KOPT-K1 (cell line): Measurements from ENCODE around the gene SPOCK3.
"Not testable (repeated sequence)": the region's sequence is repeated elsewhere in the genome, so short reads cannot be mapped to it uniquely, and the experiment has no call there.

ENCODE experiments used
- H3K27ac ChIP-seq: fragments of 200-600 bp; sonication (generic); 2 replicates; pipeline ENCODE4 v1.5.1; 2016; ENCODE audit warnings: antibody characterized with exemption, mild to moderate bottlenecking, low read depth, low read length; ENCODE audit not compliant: poor library complexity, severe bottlenecking
- H3K36me3 ChIP-seq: fragments of 200-600 bp; sonication (generic); 2 replicates; pipeline ENCODE4 v1.5.1; 2017; ENCODE audit warnings: antibody characterized with exemption, mild to moderate bottlenecking, low read length, moderate library complexity; ENCODE audit not compliant: insufficient read depth
- H3K9me3 ChIP-seq: fragments of 200-600 bp; sonication (generic); 2 replicates; pipeline ENCODE4 v1.5.1; 2017; ENCODE audit warnings: antibody characterized with exemption, low read length, mild to moderate bottlenecking; ENCODE audit not compliant: insufficient read depth, poor library complexity, severe bottlenecking

SPOCK3 gene

GRCh38 chr4:167234316-167234881 lies at the start of gene SPOCK3:
TSS of gene SPOCK3 (minus strand) at chr4:167234494.
- no peaks in the 10 kb centered on the region for H3K9me3 ChIP-seq
- no peak within 1 kb of the TSS for H3K27ac ChIP-seq
- no peaks in the 10 kb centered on the region for H3K36me3 ChIP-seq

GRCh38 chr4:167282171-167282864 lies 48.0 kb upstream of the SPOCK3 start:
- no peaks in the 10 kb centered on the region for H3K9me3 ChIP-seq
- H3K27ac ChIP-seq: no peak overlapping the region
- no peaks in the 10 kb centered on the region for H3K36me3 ChIP-seq

- not testable (repeated sequence) for H3K27ac ChIP-seq, H3K9me3 ChIP-seq
Measured at GRCh38 chr4:167281545-167281944, 47.3 kb upstream of the SPOCK3 start.

GRCh38 chr4:167274351-167274750 lies 40.1 kb upstream of the SPOCK3 start:
- no peaks in the 10 kb centered on the region for H3K9me3 ChIP-seq

More at GRCh38 chr4:167281545-167281944, 47.3 kb upstream of the SPOCK3 start:
- H3K36me3 ChIP-seq: not testable (repeated sequence)

GRCh38 chr4:167265231-167265630 lies 30.9 kb upstream of the SPOCK3 start:
- Histone ChIP-seq H3K27ac (no peak overlapping the region), H3K9me3 (no peaks in the 10 kb centered on the region), H3K36me3 (no peaks in the 10 kb centered on the region)

More at GRCh38 chr4:167274351-167274750, 40.1 kb upstream of the SPOCK3 start:
- no peaks in the 10 kb centered on the region for H3K36me3 ChIP-seq
- no peak overlapping the region for H3K27ac ChIP-seq

GRCh38 chr4:167248271-167248670 lies 14.0 kb upstream of the SPOCK3 start:
- H3K9me3 ChIP-seq: no peaks in the 10 kb centered on the region
- H3K27ac ChIP-seq: no peak overlapping the region
- no peaks in the 10 kb centered on the region for H3K36me3 ChIP-seq

GRCh38 chr4:167239627-167240026 lies 5.3 kb upstream of the SPOCK3 start:
- Histone ChIP-seq H3K27ac (no peak overlapping the region), H3K36me3 (no peaks in the 10 kb centered on the region), H3K9me3 (no peaks in the 10 kb centered on the region)

GRCh38 chr4:167238226-167238625 lies 3.9 kb upstream of the SPOCK3 start:
- Histone ChIP-seq H3K36me3 (no peaks in the 10 kb centered on the region), H3K9me3 (no peaks in the 10 kb centered on the region), H3K27ac (no peak overlapping the region)

- no peaks in the 10 kb centered on the region for H3K9me3 ChIP-seq
- no peaks in the 10 kb centered on the region for H3K36me3 ChIP-seq
- H3K27ac ChIP-seq: no peak overlapping the region
Measured at GRCh38 chr4:167233685-167234315, 494 bp downstream of the SPOCK3 start.

GRCh38 chr4:167232805-167233684 lies 1.2 kb downstream of the SPOCK3 start:
- no peak overlapping the region for H3K27ac ChIP-seq
- no peaks in the 10 kb centered on the region for H3K9me3 ChIP-seq

GRCh38 chr4:167230744-167231143 lies 3.5 kb downstream of the SPOCK3 start:
- Histone ChIP-seq H3K9me3 (no peaks in the 10 kb centered on the region), H3K36me3 (no peaks in the 10 kb centered on the region), H3K27ac (no peak overlapping the region)

More at GRCh38 chr4:167232805-167233684, 1.2 kb downstream of the SPOCK3 start:
- no peaks in the 10 kb centered on the region for H3K36me3 ChIP-seq

GRCh38 chr4:167222099-167222498 lies 12.2 kb downstream of the SPOCK3 start:
- Histone ChIP-seq H3K27ac (no peak overlapping the region), H3K36me3 (no peaks in the 10 kb centered on the region), H3K9me3 (no peaks in the 10 kb centered on the region)

- Histone ChIP-seq H3K9me3 (no peaks in the 10 kb centered on the region), H3K36me3 (no peaks in the 10 kb centered on the region), H3K27ac (no peak overlapping the region)
Measured at GRCh38 chr4:167221084-167221483, 13.2 kb downstream of the SPOCK3 start.

GRCh38 chr4:167218022-167218608 lies 16.2 kb downstream of the SPOCK3 start:
- no peaks in the 10 kb centered on the region for H3K36me3 ChIP-seq
- no peak overlapping the region for H3K27ac ChIP-seq
- H3K9me3 ChIP-seq: no peaks in the 10 kb centered on the region
